ENCODE data around the gene FJX1.

Gene FJX1

DNA sequence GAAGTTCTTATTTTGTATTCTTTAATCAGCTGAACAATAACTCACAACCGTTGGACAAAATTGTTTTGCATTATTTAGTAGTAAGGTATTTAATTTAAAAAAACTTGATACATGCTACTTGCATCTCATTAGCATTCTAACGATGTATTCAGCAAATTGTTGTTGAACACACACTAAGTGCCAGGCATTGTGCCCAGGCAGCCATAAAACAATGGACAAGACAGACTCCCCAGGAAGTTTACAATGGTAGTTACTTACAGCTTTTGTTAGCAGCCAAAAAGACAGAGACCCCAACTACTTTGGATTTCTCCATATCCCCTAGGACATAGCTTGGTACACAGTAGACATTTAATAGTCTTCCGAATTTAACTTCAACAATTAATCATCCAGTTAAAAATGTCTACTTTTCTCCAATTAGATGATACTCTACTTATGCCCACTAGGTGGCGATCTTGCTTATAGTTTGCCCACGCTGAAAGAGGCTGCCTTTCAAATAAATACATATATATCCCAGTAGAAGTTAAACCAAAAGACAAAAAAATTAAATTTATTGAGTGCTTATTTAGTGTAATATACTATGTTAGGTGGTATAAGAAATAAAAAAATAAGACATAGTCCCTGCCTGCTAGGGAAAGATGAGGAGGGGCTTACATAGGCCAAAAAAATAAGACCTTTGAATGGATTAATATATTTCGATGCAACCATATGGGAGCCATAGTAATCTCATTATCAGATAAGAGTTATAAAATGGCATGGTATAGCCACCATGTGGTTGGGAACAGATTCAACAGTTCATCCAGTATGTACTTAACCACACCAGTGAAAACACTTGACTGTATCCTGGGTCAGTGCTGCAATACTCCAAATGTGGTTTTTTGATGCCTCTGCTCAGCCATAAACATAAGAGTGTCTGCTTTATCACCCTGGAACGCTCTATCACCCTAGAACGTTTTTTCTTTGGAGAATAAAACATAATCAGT lies 2.0 kb upstream of the FJX1 start:
- Histone ChIP-seq H3K27ac (ENCODE audit: poor library complexity, severe bottlenecking) (peak overlapping the region; percentile 100), H3K9me3 (ENCODE audit: severe bottlenecking) (no peaks in the 10 kb centered on the region), H3K4me3 (ENCODE audit: severe bottlenecking) (no peak overlapping the region), H3K27me3 (ENCODE audit: insufficient read depth, poor library complexity, severe bottlenecking) (no peaks in the 10 kb centered on the region), H3K36me3 (ENCODE audit: low read depth) (peaks cover 7% of the 10 kb centered on the region), H3K4me1 (ENCODE audit: insufficient read depth, poor library complexity, severe bottlenecking) (peaks cover 23% of the 10 kb centered on the region)
- ATAC-seq (ENCODE audit: low read depth) = no peak
- TF ChIP-seq, protein P1, sequence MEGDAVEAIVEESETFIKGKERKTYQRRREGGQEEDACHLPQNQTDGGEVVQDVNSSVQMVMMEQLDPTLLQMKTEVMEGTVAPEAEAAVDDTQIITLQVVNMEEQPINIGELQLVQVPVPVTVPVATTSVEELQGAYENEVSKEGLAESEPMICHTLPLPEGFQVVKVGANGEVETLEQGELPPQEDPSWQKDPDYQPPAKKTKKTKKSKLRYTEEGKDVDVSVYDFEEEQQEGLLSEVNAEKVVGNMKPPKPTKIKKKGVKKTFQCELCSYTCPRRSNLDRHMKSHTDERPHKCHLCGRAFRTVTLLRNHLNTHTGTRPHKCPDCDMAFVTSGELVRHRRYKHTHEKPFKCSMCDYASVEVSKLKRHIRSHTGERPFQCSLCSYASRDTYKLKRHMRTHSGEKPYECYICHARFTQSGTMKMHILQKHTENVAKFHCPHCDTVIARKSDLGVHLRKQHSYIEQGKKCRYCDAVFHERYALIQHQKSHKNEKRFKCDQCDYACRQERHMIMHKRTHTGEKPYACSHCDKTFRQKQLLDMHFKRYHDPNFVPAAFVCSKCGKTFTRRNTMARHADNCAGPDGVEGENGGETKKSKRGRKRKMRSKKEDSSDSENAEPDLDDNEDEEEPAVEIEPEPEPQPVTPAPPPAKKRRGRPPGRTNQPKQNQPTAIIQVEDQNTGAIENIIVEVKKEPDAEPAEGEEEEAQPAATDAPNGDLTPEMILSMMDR (IDR thresholded peaks at IDR 0.05; ENCODE audit: poor library complexity, severe bottlenecking) = peak; percentile 89
- no peak for DNase-seq (ENCODE audit: low spot score)

DNA sequence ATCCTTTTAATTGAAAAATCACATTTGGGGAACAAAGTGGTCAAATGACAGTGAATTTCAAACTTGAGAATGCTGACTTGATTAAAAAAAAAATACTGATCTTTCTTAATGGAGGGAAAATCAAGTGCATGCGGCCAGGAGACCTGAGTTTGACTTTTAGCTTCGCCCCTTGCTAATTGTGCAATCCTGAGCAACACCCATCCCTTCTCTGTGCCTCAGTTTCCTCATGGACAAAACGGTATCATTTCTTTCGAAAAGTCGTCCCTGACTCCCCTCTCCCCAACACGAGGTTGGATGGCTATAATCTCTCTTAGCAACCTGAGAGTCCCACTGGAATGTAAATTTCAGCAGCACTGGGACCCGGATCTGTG lies 959 bp upstream of the FJX1 start:
- Histone ChIP-seq H3K9me3 (ENCODE audit: severe bottlenecking) (no peaks in the 10 kb centered on the region), H3K4me3 (ENCODE audit: severe bottlenecking) (no peak overlapping the region), H3K36me3 (ENCODE audit: low read depth) (peaks cover 9% of the 10 kb centered on the region), H3K4me1 (ENCODE audit: insufficient read depth, poor library complexity, severe bottlenecking) (peaks cover 32% of the 10 kb centered on the region), H3K27me3 (ENCODE audit: insufficient read depth, poor library complexity, severe bottlenecking) (no peaks in the 10 kb centered on the region), H3K27ac (ENCODE audit: poor library complexity, severe bottlenecking) (peak overlapping the region; percentile 100)
- DNase-seq (ENCODE audit: low spot score) = no peak
- TF ChIP-seq, protein P1 (IDR thresholded peaks at IDR 0.05; ENCODE audit: poor library complexity, severe bottlenecking) = no peak
- ATAC-seq (ENCODE audit: low read depth) = no peak

DNA sequence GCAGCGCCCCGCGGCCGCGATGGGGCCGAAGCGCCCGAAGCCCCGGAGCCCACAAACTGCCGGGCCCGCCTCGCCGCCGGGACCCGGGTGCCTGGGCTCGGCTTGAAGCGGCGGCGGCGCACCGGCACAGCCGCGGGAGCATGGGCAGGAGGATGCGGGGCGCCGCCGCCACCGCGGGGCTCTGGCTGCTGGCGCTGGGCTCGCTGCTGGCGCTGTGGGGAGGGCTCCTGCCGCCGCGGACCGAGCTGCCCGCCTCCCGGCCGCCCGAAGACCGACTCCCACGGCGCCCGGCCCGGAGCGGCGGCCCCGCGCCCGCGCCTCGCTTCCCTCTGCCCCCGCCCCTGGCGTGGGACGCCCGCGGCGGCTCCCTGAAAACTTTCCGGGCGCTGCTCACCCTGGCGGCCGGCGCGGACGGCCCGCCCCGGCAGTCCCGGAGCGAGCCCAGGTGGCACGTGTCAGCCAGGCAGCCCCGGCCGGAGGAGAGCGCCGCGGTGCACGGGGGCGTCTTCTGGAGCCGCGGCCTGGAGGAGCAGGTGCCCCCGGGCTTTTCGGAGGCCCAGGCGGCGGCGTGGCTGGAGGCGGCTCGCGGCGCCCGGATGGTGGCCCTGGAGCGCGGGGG lies 346 bp downstream of the FJX1 start:
- Histone ChIP-seq H3K27ac (ENCODE audit: poor library complexity, severe bottlenecking) (peak overlapping the region; percentile 100), H3K4me3 (ENCODE audit: severe bottlenecking) (peak overlapping the region; percentile 94), H3K27me3 (ENCODE audit: insufficient read depth, poor library complexity, severe bottlenecking) (no peaks in the 10 kb centered on the region), H3K4me1 (ENCODE audit: insufficient read depth, poor library complexity, severe bottlenecking) (peaks cover 45% of the 10 kb centered on the region), H3K9me3 (ENCODE audit: severe bottlenecking) (no peaks in the 10 kb centered on the region), H3K36me3 (ENCODE audit: low read depth) (peaks cover 9% of the 10 kb centered on the region)
- DNase-seq (ENCODE audit: low spot score) (no peak), ATAC-seq (ENCODE audit: low read depth) (0 out of 3 replicates have a peak, but pooled peaks have one; percentile 3)
- TF ChIP-seq, protein P1 (IDR thresholded peaks at IDR 0.05; ENCODE audit: poor library complexity, severe bottlenecking) = no peak

DNA sequence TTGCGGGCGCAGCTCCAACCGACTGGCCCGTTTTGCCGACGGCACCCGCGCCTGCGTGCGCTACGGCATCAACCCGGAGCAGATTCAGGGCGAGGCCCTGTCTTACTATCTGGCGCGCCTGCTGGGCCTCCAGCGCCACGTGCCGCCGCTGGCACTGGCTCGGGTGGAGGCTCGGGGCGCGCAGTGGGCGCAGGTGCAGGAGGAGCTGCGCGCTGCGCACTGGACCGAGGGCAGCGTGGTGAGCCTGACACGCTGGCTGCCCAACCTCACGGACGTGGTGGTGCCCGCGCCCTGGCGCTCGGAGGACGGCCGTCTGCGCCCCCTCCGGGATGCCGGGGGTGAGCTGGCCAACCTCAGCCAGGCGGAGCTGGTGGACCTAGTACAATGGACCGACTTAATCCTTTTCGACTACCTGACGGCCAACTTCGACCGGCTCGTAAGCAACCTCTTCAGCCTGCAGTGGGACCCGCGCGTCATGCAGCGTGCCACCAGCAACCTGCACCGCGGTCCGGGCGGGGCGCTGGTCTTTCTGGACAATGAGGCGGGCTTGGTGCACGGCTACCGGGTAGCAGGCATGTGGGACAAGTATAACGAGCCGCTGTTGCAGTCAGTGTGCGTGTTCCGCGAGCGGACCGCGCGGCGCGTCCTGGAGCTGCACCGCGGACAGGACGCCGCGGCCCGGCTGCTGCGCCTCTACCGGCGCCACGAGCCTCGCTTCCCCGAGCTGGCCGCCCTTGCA lies 1.0 kb downstream of the FJX1 start:
- peak overlapping the region; percentile 94 for H3K4me3 ChIP-seq (ENCODE audit: severe bottlenecking)
- H3K27me3 ChIP-seq (ENCODE audit: insufficient read depth, poor library complexity, severe bottlenecking) = no peaks in the 10 kb centered on the region
- H3K27ac ChIP-seq (ENCODE audit: poor library complexity, severe bottlenecking) = peak overlapping the region; percentile 100
- H3K36me3 ChIP-seq (ENCODE audit: low read depth) = peaks cover 9% of the 10 kb centered on the region
- ATAC-seq (ENCODE audit: low read depth) (peak; percentile 3), DNase-seq (ENCODE audit: low spot score) (peak; percentile 65)
- TF ChIP-seq, protein P1 (IDR thresholded peaks at IDR 0.05; ENCODE audit: poor library complexity, severe bottlenecking) = no peak
- H3K4me1 ChIP-seq (ENCODE audit: insufficient read depth, poor library complexity, severe bottlenecking) = peaks cover 52% of the 10 kb centered on the region
- no peaks in the 10 kb centered on the region for H3K9me3 ChIP-seq (ENCODE audit: severe bottlenecking)

Data from RWPE2 (cell line).